HepG2 (cell line): Measurements from ENCODE around the gene NCF4. TPM values are rescaled to one million over a fixed set of nuclear protein-coding genes. Genes with fewer than 3 reads are reported as not detected.

Source experiments
- ATAC-seq: fragments of 200-7000 bp; cut with Tn5 transposase; 3 replicates; pipeline ENCODE4 v1.9.1; 2020; ENCODE audit warnings: mild to moderate bottlenecking, moderate library complexity
- BruUV-seq: library from RNA; stranded (reverse); fragments of 400-500 nt; replicated peaks from 2 replicates; lab custom pipeline; 2021; lab: Mats Ljungman, UMichigan
- CTCF ChIA-PET: fragments of 300-600 bp; formaldehyde crosslinking; extraction: SDS; loops from one replicate; lab custom pipeline; 2021; ENCODE audit warnings: low total read pairs, inconsistent platforms, low intra/inter-chr PET ratio; lab: Yijun Ruan, JAX
- POLR2A ChIA-PET: fragments of 350-600 bp; sonication (Branson Sonifier 250); formaldehyde crosslinking; loops from one replicate; lab custom pipeline; 2020; ENCODE audit warnings: antibody characterized with exemption, inconsistent platforms; lab: Yijun Ruan, JAX
- DNase-seq: peaks from one replicate; pipeline ENCODE4 v3.0.0-alpha.2; 2015; ENCODE audit warnings: low spot score
- FAIRE-seq: peaks from 3 replicates; lab custom pipeline; 2011; peaks lifted over from hg19 to GRCh38; lab: Jason Lieb, UNC
- H2AFZ ChIP-seq: one replicate; pipeline ENCODE4 v1.6.1; 2011; ENCODE audit warnings: low read length, inconsistent platforms
- H3K27ac ChIP-seq: fragments of 300-600 bp; 3 replicates; pipeline ENCODE4 v1.8.0; 2011; ENCODE audit warnings: mixed run types, mild to moderate bottlenecking, mixed read lengths, low read length, inconsistent platforms; ENCODE audit not compliant: insufficient read depth; ENCODE audit errors: extremely low read length
- H3K27me3 ChIP-seq, 2 experiments: fragments of 200-600 bp in 1 of 2; 2 replicates in 1 of 2; 3 replicates in 1 of 2; pipeline versions ENCODE4 v1.6.0 to v1.8.0; 2011; ENCODE audit warnings: low read length in 2 of 2, mild to moderate bottlenecking in 2 of 2, moderate library complexity in 2 of 2, inconsistent platforms in 1 of 2; ENCODE audit not compliant: insufficient read depth in 2 of 2, control insufficient read depth in 1 of 2
- H3K36me3 ChIP-seq, 2 experiments: fragments of 200-600 bp in 1 of 2; replicated peaks in 1 of 2; 2 replicates in 1 of 2; 3 replicates in 1 of 2; pipeline versions ENCODE4 v1.5.1 to v1.8.0; 2011; ENCODE audit warnings: low read length in 2 of 2, inconsistent platforms in 1 of 2; ENCODE audit not compliant: insufficient read depth in 2 of 2, control insufficient read depth in 1 of 2
- H3K4me1 ChIP-seq: 2 replicates; pipeline ENCODE4 v1.5.1; 2012; ENCODE audit warnings: low read length, inconsistent platforms; ENCODE audit not compliant: insufficient read depth
- H3K4me2 ChIP-seq: 2 replicates; pipeline ENCODE4 v1.6.0; 2011; ENCODE audit warnings: low read depth, low read length, inconsistent platforms
- H3K4me3 ChIP-seq, 3 experiments: fragments of 200-600 bp in 1 of 3; sonication (generic), shearing (Covaris generic) in 1 of 3; replicated peaks in 1 of 3; 2 replicates each; pipeline ENCODE4 v1.5.1; 2011 to 2016; ENCODE audit warnings: low read length in 3 of 3, inconsistent platforms in 2 of 3, low read depth in 2 of 3, mild to moderate bottlenecking in 2 of 3, control low read depth in 1 of 3, mixed read lengths in 1 of 3; ENCODE audit not compliant: insufficient read depth in 1 of 3
- H3K79me2 ChIP-seq: one replicate; pipeline ENCODE4 v1.6.1; 2011; ENCODE audit warnings: low read length, inconsistent platforms; ENCODE audit not compliant: insufficient read depth
- H3K9ac ChIP-seq: 2 replicates; pipeline ENCODE4 v1.6.0; 2011; ENCODE audit warnings: mild to moderate bottlenecking, low read depth, low read length, inconsistent platforms; ENCODE audit not compliant: insufficient read depth
- H3K9me3 ChIP-seq: 2 replicates; pipeline ENCODE4 v1.5.1; 2012; ENCODE audit warnings: mild to moderate bottlenecking, low read length
- H4K20me1 ChIP-seq: 2 replicates; pipeline ENCODE4 v1.6.0; 2011; ENCODE audit warnings: inconsistent platforms, mild to moderate bottlenecking, low read length, moderate library complexity; ENCODE audit not compliant: insufficient read depth
- CSRNP2 ChIP-seq: sonication (generic); formaldehyde crosslinking; conservative IDR thresholded peaks from 2 replicates; pipeline ENCODE4 v1.8.0; 2022; ENCODE audit warnings: low read depth, missing genetic modification reagents
- DNMT1 ChIP-seq: sonication (generic); formaldehyde crosslinking; IDR thresholded peaks from 2 replicates; pipeline ENCODE4 v1.5.1; 2020; ENCODE audit warnings: mild to moderate bottlenecking, missing genetic modification reagents
- E2F1 ChIP-seq: sonication (generic); formaldehyde crosslinking; IDR thresholded peaks from 2 replicates; pipeline ENCODE4 v1.5.0; 2020; ENCODE audit warnings: missing genetic modification reagents
- HNRNPLL ChIP-seq: fragments of 200-400 bp; formaldehyde crosslinking; IDR thresholded peaks from 2 replicates; pipeline ENCODE4 v1.6.1; 2017; ENCODE audit warnings: mild to moderate bottlenecking, low read depth, low read length; ENCODE audit not compliant: poor library complexity, severe bottlenecking
- MXD3 ChIP-seq: IDR thresholded peaks from 2 replicates; pipeline ENCODE4 v1.6.1; 2016; ENCODE audit warnings: mild to moderate bottlenecking, missing biosample characterization, missing genetic modification reagents
- SUZ12 ChIP-seq: fragments of 150-350 bp; IDR thresholded peaks from 2 replicates; pipeline ENCODE4 v1.6.1; 2014; ENCODE audit warnings: low read depth, low read length
- TCF7 ChIP-seq: sonication (generic); IDR thresholded peaks from 2 replicates; pipeline ENCODE4 v1.6.1; 2016; ENCODE audit warnings: antibody characterized with exemption, low read depth
- ZBTB38 ChIP-seq: sonication (generic); formaldehyde crosslinking; IDR thresholded peaks from 2 replicates; pipeline ENCODE4 v1.5.1; 2020; ENCODE audit warnings: mild to moderate bottlenecking, missing genetic modification reagents
- ZNF12 ChIP-seq: sonication (generic); formaldehyde crosslinking; IDR thresholded peaks from 2 replicates; pipeline ENCODE4 v1.5.0; 2020; ENCODE audit warnings: missing genetic modification reagents
- ZNF563 ChIP-seq: sonication (generic); formaldehyde crosslinking; IDR thresholded peaks from 2 replicates; pipeline ENCODE4 v1.8.0; 2022; ENCODE audit warnings: mild to moderate bottlenecking, moderate library complexity, missing genetic modification reagents
- ZSCAN22 ChIP-seq: sonication (generic); formaldehyde crosslinking; IDR thresholded peaks from 2 replicates; pipeline ENCODE4 v1.4.0; 2020; ENCODE audit warnings: mild to moderate bottlenecking, missing genetic modification reagents
- ZSCAN9 ChIP-seq: IDR thresholded peaks from 2 replicates; pipeline ENCODE4 v1.6.1; 2016; ENCODE audit warnings: borderline replicate concordance
- WGBS: methylation state at CpG from one replicate; pipeline ENCODE4 v1.1.6; 2017; ENCODE audit warnings: low lambda C conversion rate; 5-methylcytosine and 5-hydroxymethylcytosine counted together
- in situ Hi-C: cut with HindIII; loops from 2 replicates; pipeline ENCODE4 v1.10.0; 2017; ENCODE audit warnings: low pct_unique_long_range_greater_than_20kb; ENCODE audit not compliant: extremely low pct_ligation_motif_present
- intact Hi-C: fragments of 100-400 bp; cut with micrococcal nuclease; formaldehyde crosslinking; loops from one replicate; pipeline ENCODE4 v1.10.0; 2022; ENCODE audit not compliant: unreplicated experiment
- polyA plus RNA-seq, 8 experiments: library from polyadenylated mRNA; depleted of rRNA in 3 of 8; stranded (reverse) in 7 of 8; unstranded in 1 of 8; fragments of >200 nt; fragmentation: Illumina TruSeq in 4 of 8; extraction: Trizol in 4 of 8; gene quantifications; 2 replicates each; pipeline versions ENCODE4 v1.2.1 to v1.2.3, GENCODE V29; 2011 to 2016; ENCODE audit warnings: low read depth in 4 of 8, missing spikeins in 1 of 8, mixed read lengths in 1 of 8; ENCODE audit not compliant: insufficient read depth in 1 of 8
- total RNA-seq, 5 experiments: library from RNA; depleted of rRNA; stranded (reverse); fragments of >200 nt; fragmentation: Illumina TruSeq; extraction: Trizol; gene quantifications; 2 replicates each; pipeline ENCODE4 v1.2.3, GENCODE V29; 2016; ENCODE audit warnings: low read depth in 1 of 5
- TF ChIP-seq, protein P1 (sequence below): sonication (generic); formaldehyde crosslinking; IDR thresholded peaks from 2 replicates; pipeline ENCODE4; 2020; ENCODE audit warnings: missing genetic modification reagents, mild to moderate bottlenecking, borderline replicate concordance
- TF ChIP-seq, protein P2 (sequence below): IDR thresholded peaks from 2 replicates; pipeline ENCODE4 v1.4.0; 2020; ENCODE audit warnings: mild to moderate bottlenecking, missing genetic modification reagents

The NCF4 gene
- total and polyA plus RNA-seq, 2 of the 13 experiments (the other 11 are each of a cell fraction or from before 2014, with no cell fraction given) = not detected

DNA sequence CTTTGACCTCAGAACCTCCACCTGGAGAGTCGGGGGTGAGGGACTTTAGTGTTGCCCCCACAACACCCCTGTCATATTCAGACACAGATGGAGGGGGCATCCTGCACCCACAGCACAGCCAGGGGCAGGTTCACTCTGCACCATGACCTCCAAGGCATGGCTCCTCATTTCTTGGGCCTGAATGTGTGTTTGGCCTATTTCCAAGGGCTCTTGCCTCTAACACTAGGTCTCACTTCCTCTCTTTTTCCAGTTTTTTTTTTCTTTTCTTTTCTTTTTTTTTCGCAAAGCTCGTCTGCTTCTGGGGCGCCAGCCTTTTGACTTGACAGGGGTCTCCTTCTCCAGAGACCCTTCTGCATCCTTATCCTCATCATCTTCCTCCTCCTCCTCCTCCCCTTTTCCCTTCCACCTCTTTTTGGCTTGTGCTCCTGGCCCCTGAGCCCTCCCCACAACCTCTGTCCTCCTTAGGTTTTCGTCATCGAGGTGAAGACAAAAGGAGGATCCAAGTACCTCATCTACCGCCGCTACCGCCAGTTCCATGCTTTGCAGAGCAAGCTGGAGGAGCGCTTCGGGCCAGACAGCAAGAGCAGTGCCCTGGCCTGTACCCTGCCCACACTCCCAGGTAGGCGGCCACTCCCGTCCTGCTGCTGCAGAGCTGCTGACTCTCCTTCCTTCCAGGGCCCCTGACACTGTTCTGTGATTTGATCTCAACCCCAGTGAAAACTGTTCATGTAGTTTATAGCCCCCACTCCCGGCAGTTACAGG lies 3.8 kb downstream of the NCF4 start:
- CTCF ChIA-PET = no interaction called here
- intact Hi-C loops (no loop called here), in situ Hi-C loops (no loop called here)
- Histone ChIP-seq H2AFZ (no peak overlapping the region), H3K9me3 (no peaks in the 10 kb centered on the region), H3K4me1 (peaks cover 9% of the 10 kb centered on the region; the same call in 1 of the 2 replicates), H3K4me2 (no peak overlapping the region), H3K36me3 (no peaks in the 10 kb centered on the region), H4K20me1 (no peaks in the 10 kb centered on the region), H3K9ac (no peak overlapping the region), H3K4me3 (no peak overlapping the region), H3K79me2 (no peaks in the 10 kb centered on the region), H3K27ac (no peak overlapping the region), H3K27me3 (peaks cover 1 to 34% of the 10 kb centered on the region in 2 experiments; a peak in 3 of 5 replicates)
- ATAC-seq (no peak), DNase-seq (no peak), FAIRE-seq (no peak)
- POLR2A ChIA-PET = no interaction called here
- WGBS = 4% methylated on average over 13 of the region's 14 CpGs
- BruUV-seq = no TSS peak
- no peak for TF ChIP-seq MXD3 (CRISPR knock-in tag)
- no peak for TF ChIP-seq E2F1 (CRISPR knock-in tag)
- no peak for TF ChIP-seq ZBTB38 (CRISPR knock-in tag)
- no peak for TF ChIP-seq HNRNPLL
- no peak for TF ChIP-seq SUZ12
- no peak for TF ChIP-seq ZSCAN22 (CRISPR knock-in tag)
- TF ChIP-seq ZNF12 (CRISPR knock-in tag) = no peak
- TF ChIP-seq TCF7 = no peak
- TF ChIP-seq DNMT1 (CRISPR knock-in tag) = no peak
- no peak for TF ChIP-seq CSRNP2 (CRISPR knock-in tag)
- TF ChIP-seq ZNF563 (CRISPR knock-in tag) = no peak
- TF ChIP-seq, protein P1, sequence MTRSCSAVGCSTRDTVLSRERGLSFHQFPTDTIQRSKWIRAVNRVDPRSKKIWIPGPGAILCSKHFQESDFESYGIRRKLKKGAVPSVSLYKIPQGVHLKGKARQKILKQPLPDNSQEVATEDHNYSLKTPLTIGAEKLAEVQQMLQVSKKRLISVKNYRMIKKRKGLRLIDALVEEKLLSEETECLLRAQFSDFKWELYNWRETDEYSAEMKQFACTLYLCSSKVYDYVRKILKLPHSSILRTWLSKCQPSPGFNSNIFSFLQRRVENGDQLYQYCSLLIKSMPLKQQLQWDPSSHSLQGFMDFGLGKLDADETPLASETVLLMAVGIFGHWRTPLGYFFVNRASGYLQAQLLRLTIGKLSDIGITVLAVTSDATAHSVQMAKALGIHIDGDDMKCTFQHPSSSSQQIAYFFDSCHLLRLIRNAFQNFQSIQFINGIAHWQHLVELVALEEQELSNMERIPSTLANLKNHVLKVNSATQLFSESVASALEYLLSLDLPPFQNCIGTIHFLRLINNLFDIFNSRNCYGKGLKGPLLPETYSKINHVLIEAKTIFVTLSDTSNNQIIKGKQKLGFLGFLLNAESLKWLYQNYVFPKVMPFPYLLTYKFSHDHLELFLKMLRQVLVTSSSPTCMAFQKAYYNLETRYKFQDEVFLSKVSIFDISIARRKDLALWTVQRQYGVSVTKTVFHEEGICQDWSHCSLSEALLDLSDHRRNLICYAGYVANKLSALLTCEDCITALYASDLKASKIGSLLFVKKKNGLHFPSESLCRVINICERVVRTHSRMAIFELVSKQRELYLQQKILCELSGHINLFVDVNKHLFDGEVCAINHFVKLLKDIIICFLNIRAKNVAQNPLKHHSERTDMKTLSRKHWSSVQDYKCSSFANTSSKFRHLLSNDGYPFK (CRISPR knock-in tag) = no peak
- TF ChIP-seq, protein P2, sequence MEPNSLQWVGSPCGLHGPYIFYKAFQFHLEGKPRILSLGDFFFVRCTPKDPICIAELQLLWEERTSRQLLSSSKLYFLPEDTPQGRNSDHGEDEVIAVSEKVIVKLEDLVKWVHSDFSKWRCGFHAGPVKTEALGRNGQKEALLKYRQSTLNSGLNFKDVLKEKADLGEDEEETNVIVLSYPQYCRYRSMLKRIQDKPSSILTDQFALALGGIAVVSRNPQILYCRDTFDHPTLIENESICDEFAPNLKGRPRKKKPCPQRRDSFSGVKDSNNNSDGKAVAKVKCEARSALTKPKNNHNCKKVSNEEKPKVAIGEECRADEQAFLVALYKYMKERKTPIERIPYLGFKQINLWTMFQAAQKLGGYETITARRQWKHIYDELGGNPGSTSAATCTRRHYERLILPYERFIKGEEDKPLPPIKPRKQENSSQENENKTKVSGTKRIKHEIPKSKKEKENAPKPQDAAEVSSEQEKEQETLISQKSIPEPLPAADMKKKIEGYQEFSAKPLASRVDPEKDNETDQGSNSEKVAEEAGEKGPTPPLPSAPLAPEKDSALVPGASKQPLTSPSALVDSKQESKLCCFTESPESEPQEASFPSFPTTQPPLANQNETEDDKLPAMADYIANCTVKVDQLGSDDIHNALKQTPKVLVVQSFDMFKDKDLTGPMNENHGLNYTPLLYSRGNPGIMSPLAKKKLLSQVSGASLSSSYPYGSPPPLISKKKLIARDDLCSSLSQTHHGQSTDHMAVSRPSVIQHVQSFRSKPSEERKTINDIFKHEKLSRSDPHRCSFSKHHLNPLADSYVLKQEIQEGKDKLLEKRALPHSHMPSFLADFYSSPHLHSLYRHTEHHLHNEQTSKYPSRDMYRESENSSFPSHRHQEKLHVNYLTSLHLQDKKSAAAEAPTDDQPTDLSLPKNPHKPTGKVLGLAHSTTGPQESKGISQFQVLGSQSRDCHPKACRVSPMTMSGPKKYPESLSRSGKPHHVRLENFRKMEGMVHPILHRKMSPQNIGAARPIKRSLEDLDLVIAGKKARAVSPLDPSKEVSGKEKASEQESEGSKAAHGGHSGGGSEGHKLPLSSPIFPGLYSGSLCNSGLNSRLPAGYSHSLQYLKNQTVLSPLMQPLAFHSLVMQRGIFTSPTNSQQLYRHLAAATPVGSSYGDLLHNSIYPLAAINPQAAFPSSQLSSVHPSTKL (CRISPR knock-in tag) = no peak
- no peak for TF ChIP-seq ZSCAN9 (CRISPR knock-in tag)
